Measurements from ENCODE around the gene PPP2R2C.

The PPP2R2C gene

GRCh38 chr4:6422105-6422504 lies 50.3 kb downstream of the PPP2R2C start:
- DNase-seq, result no peak

- no peak for DNase-seq
Measured at GRCh38 chr4:6421397-6421796, 51.0 kb downstream of the PPP2R2C start.

GRCh38 chr4:6420972-6421371 lies 51.4 kb downstream of the PPP2R2C start:
- no peak for DNase-seq

GRCh38 chr4:6420036-6420435 lies 52.4 kb downstream of the PPP2R2C start:
- DNase-seq, result no peak

GRCh38 chr4:6419452-6420028 lies 52.9 kb downstream of the PPP2R2C start:
- no peak for DNase-seq

GRCh38 chr4:6418193-6418755 lies 54.1 kb downstream of the PPP2R2C start:
- no peak for DNase-seq

GRCh38 chr4:6417516-6418050 lies 54.8 kb downstream of the PPP2R2C start:
- DNase-seq, result no peak

- peak in 2 of 3 experiments; percentile 29 to 47 for DNase-seq
Measured at GRCh38 chr4:6416518-6417286, 55.7 kb downstream of the PPP2R2C start.

GRCh38 chr4:6415031-6415705 lies 57.2 kb downstream of the PPP2R2C start:
- no peak for DNase-seq

GRCh38 chr4:6414578-6414977 lies 57.8 kb downstream of the PPP2R2C start:
- no peak for DNase-seq

- DNase-seq, result no peak
Measured at GRCh38 chr4:6410664-6411063, 61.8 kb downstream of the PPP2R2C start.

GRCh38 chr4:6410068-6410467 lies 62.3 kb downstream of the PPP2R2C start:
- peak in 2 of 3 experiments; percentile 15 to 36 for DNase-seq

GRCh38 chr4:6409381-6409780 lies 63.0 kb downstream of the PPP2R2C start:
- no peak for DNase-seq

- DNase-seq, result no peak
Measured at GRCh38 chr4:6408263-6408662, 64.2 kb downstream of the PPP2R2C start.

- DNase-seq, result peak in 1 of 3 experiments; percentile 34
Measured at GRCh38 chr4:6405397-6405706, 67.1 kb downstream of the PPP2R2C start.

GRCh38 chr4:6404611-6405396 lies 67.6 kb downstream of the PPP2R2C start:
- DNase-seq, result peak in 1 of 3 experiments; percentile 4

GRCh38 chr4:6403400-6403685 lies 69.1 kb downstream of the PPP2R2C start:
- no peak for DNase-seq

GRCh38 chr4:6402566-6403399 lies 69.6 kb downstream of the PPP2R2C start:
- peak in 1 of 3 experiments; percentile 26 for DNase-seq

- DNase-seq, result no peak
Measured at GRCh38 chr4:6401797-6402196, 70.6 kb downstream of the PPP2R2C start.

- DNase-seq, result no peak
Measured at GRCh38 chr4:6396696-6397236, 75.6 kb downstream of the PPP2R2C start.

GRCh38 chr4:6395466-6396228 lies 76.8 kb downstream of the PPP2R2C start:
- peak in 1 of 3 experiments; percentile 14 for DNase-seq
